K562 (cell line): Measurements from ENCODE around the gene ARHGEF12. TPM values are rescaled to one million over a fixed set of nuclear protein-coding genes. Genes with fewer than 3 reads are reported as not detected.
A peak's percentile ranks its signal among the peaks of the same experiment; 100 is the strongest.

Experiments used
- CBFA2T3 ChIP-seq: fragments of 450-650 bp; IDR thresholded peaks from 2 replicates; pipeline ENCODE4 v1.6.1; 2017
- CREB3L1 ChIP-seq: fragments of 450-650 bp; IDR thresholded peaks from 2 replicates; pipeline ENCODE4 v1.6.1; 2014; ENCODE audit warnings: low read depth, mild to moderate bottlenecking, moderate library complexity, borderline replicate concordance
- CREB5 ChIP-seq: fragments of 250-450 bp; sonication (Bioruptor Pico); IDR thresholded peaks from 2 replicates; pipeline ENCODE4 v1.5.0; 2020; ENCODE audit warnings: mild to moderate bottlenecking
- EP300 ChIP-seq: IDR thresholded peaks from 2 replicates; pipeline ENCODE4 v1.6.1; 2012; ENCODE audit warnings: low read length, improper control_type of control experiment
- ESRRB ChIP-seq: fragments of 250-450 bp; sonication (Bioruptor Pico); IDR thresholded peaks from 2 replicates; pipeline ENCODE4 v1.5.0; 2020; ENCODE audit warnings: mild to moderate bottlenecking, moderate library complexity, borderline replicate concordance
- FOXM1 ChIP-seq, 2 experiments: fragments of 450-650 bp in 1 of 2; sonication (generic) in 1 of 2; formaldehyde crosslinking in 1 of 2; IDR thresholded peaks; 2 replicates each; pipeline versions ENCODE4 v1.6.1 to v1.9.0; 2017 to 2022; ENCODE audit warnings: low read depth in 2 of 2, mild to moderate bottlenecking in 2 of 2, missing genetic modification reagents in 1 of 2, moderate library complexity in 1 of 2
- HMGN3 ChIP-seq: IDR thresholded peaks from 2 replicates; pipeline ENCODE4 v1.6.1; 2011; ENCODE audit warnings: borderline replicate concordance, low read depth, mild to moderate bottlenecking, mixed read lengths, low read length; ENCODE audit not compliant: insufficient read length; ENCODE audit errors: extremely low read depth
- HOXB6 ChIP-seq: fragments of 250-450 bp; sonication (Bioruptor Pico); IDR thresholded peaks from 2 replicates; pipeline ENCODE4 v1.5.1; 2022; ENCODE audit warnings: mild to moderate bottlenecking, borderline replicate concordance
- JUN ChIP-seq, 2 experiments: sonication (generic) in 1 of 2; formaldehyde crosslinking in 1 of 2; IDR thresholded peaks; 2 replicates each; pipeline versions ENCODE4 v1.6.1 to v1.8.0; 2012 to 2022; ENCODE audit warnings: borderline replicate concordance in 2 of 2, mild to moderate bottlenecking in 2 of 2, improper control_type of control experiment in 1 of 2, low read depth in 1 of 2, low read length in 1 of 2, missing genetic modification reagents in 1 of 2
- JUNB ChIP-seq: fragments of 450-650 bp; formaldehyde crosslinking; conservative IDR thresholded peaks from 2 replicates; pipeline ENCODE4 v1.4.0; 2020; ENCODE audit warnings: mild to moderate bottlenecking
- MLX ChIP-seq, 2 experiments: fragments of 450-650 bp in 1 of 2; sonication (generic) in 1 of 2; formaldehyde crosslinking; conservative IDR thresholded peaks; 2 replicates each; pipeline versions ENCODE4 v1.4.0 to v1.8.1; 2020 to 2022; ENCODE audit warnings: mild to moderate bottlenecking in 1 of 2, missing genetic modification reagents in 1 of 2
- NCOR1 ChIP-seq: fragments of 450-650 bp; IDR thresholded peaks from 2 replicates; pipeline ENCODE4 v1.6.1; 2016; ENCODE audit warnings: mild to moderate bottlenecking, moderate library complexity
- NFIC ChIP-seq: fragments of 450-650 bp; IDR thresholded peaks from 2 replicates; pipeline ENCODE4 v1.6.1; 2017; ENCODE audit warnings: mild to moderate bottlenecking, inconsistent platforms
- NR4A1 ChIP-seq, 2 experiments: fragments of 250-450 bp in 1 of 2; fragments of 450-650 bp in 1 of 2; sonication (Bioruptor Pico) in 1 of 2; IDR thresholded peaks; 2 replicates each; pipeline versions ENCODE4 v1.4.0 to v1.6.1; 2016 to 2020; ENCODE audit warnings: mild to moderate bottlenecking in 2 of 2, missing compliant biosample characterization in 1 of 2, missing genetic modification characterization in 1 of 2, moderate library complexity in 1 of 2
- POLR2AphosphoS2 ChIP-seq: IDR thresholded peaks from 2 replicates; pipeline ENCODE4 v1.6.1; 2012; ENCODE audit warnings: low read length, improper control_type of control experiment
- RCOR1 ChIP-seq, 2 experiments: IDR thresholded peaks; 2 replicates each; pipeline ENCODE4 v1.6.1; 2012; ENCODE audit warnings: low read depth in 2 of 2, low read length in 2 of 2, borderline replicate concordance in 1 of 2, improper control_type of control experiment in 1 of 2
- TCF7 ChIP-seq: sonication (generic); IDR thresholded peaks from 2 replicates; pipeline ENCODE4 v1.6.1; 2016; ENCODE audit warnings: antibody characterized with exemption, borderline replicate concordance
- TGIF2 ChIP-seq: sonication (generic); formaldehyde crosslinking; IDR thresholded peaks from 2 replicates; pipeline ENCODE4 v1.8.1; 2022; ENCODE audit warnings: mild to moderate bottlenecking, missing genetic modification reagents, moderate library complexity
- TRIM25 ChIP-seq: fragments of 450-650 bp; IDR thresholded peaks from 2 replicates; pipeline ENCODE4 v1.7.0; 2016; ENCODE audit warnings: borderline replicate concordance
- XRCC4 ChIP-seq: IDR thresholded peaks from one replicate; pipeline ENCODE4 v1.6.1; 2011; ENCODE audit not compliant: insufficient read depth, insufficient read length; ENCODE audit errors: extremely low read depth
- ZNF830 ChIP-seq: fragments of 250-450 bp; sonication (Bioruptor Pico); IDR thresholded peaks from 2 replicates; pipeline ENCODE4 v1.5.0; 2021; ENCODE audit warnings: mild to moderate bottlenecking
- polyA plus RNA-seq, 8 experiments: library from polyadenylated mRNA; depleted of rRNA in 4 of 8; stranded (reverse) in 5 of 8; unstranded in 3 of 8; fragments of >200 nt; fragmentation: Nextera tagmentation in 2 of 8; fragmentation: Illumina TruSeq in 1 of 8; extraction: Ambion mirVana in 2 of 8; extraction: Trizol in 1 of 8; gene quantifications; 2 replicates each; pipeline versions ENCODE4 v1.2.1 to v1.2.3, GENCODE V29; 2011 to 2014; ENCODE audit warnings: inconsistent platforms in 1 of 8, missing spikeins in 1 of 8
- total RNA-seq, 7 experiments: library from RNA; depleted of rRNA in 6 of 7; stranded (reverse); fragments of >200 nt in 6 of 7; fragmentation: Illumina TruSeq in 2 of 7; extraction: Trizol in 2 of 7; gene quantifications; 2 replicates each; pipeline versions ENCODE4 v1.2.1 to v1.2.3, GENCODE V29; 2011 to 2021; ENCODE audit warnings: low replicate concordance in 1 of 7

The ARHGEF12 gene
- total and polyA plus RNA-seq, 9 of the 15 experiments (the other 6 are each of a cell fraction or from before 2014, with no cell fraction given): 3.5 to 51.7 (median 29.5) TPM

- TF ChIP-seq TCF7 (no peak), NR4A1 (CRISPR knock-in tag; IDR thresholded peaks at IDR 0.05) (no peak), NR4A1 (tag; IDR thresholded peaks at IDR 0.05) (0 out of 2 replicates have a peak, but pooled peaks have one; percentile 67), CBFA2T3 (peak; percentile 17; the same call in 1 of the 2 replicates), NFIC (0 out of 2 replicates have a peak, but pooled peaks have one; percentile 35), CREB3L1 (0 out of 2 replicates have a peak, but pooled peaks have one; percentile 23), CREB5 (CRISPR knock-in tag) (no peak), ESRRB (CRISPR knock-in tag) (no peak), EP300 (peak; percentile 53), JUN (IDR thresholded peaks at IDR 0.05; ENCODE audit: borderline replicate concordance, low read depth, low read length) (no peak; the same call in 1 of the 2 replicates), JUN (CRISPR knock-in tag; IDR thresholded peaks at IDR 0.05; ENCODE audit: borderline replicate concordance) (no peak), MLX (CRISPR knock-in tag; conservative IDR thresholded peaks at IDR 0.05) (no peak), RCOR1 (IDR thresholded peaks at IDR 0.05; ENCODE audit: borderline replicate concordance in 1 of 2, low read depth in 2 of 2, low read length in 2 of 2) (peak in 1 of 2 experiments; percentile 82; a peak in 3 of 4 replicates), XRCC4 (no peak), POLR2AphosphoS2 (no peak), NCOR1 (peak; percentile 63), TGIF2 (CRISPR knock-in tag) (no peak), ZNF830 (0 out of 2 replicates have a peak, but pooled peaks have one; percentile 57), HMGN3 (peak; percentile 76), JUNB (CRISPR knock-in tag) (no peak), HOXB6 (no peak), FOXM1 (IDR thresholded peaks at IDR 0.05; ENCODE audit: low read depth) (peak; percentile 43; the same call in 1 of the 2 replicates), FOXM1 (CRISPR knock-in tag; IDR thresholded peaks at IDR 0.05; ENCODE audit: low read depth) (peak; percentile 17; the same call in 1 of the 2 replicates), TRIM25 (no peak)
Observed at GRCh38 chr11:120335908-120336640, at the start of gene ARHGEF12 (continued).
